GM18867 (cell line): Measurements from ENCODE around the gene SEC24B.

ENCODE experiments used
- ATAC-seq: cut with Tn5 transposase; IDR thresholded peaks from one replicate; pipeline ENCODE4 v1.9.1; 2021; ENCODE audit warnings: mild to moderate bottlenecking, moderate library complexity; ENCODE audit not compliant: unreplicated experiment

SEC24B gene

DNA sequence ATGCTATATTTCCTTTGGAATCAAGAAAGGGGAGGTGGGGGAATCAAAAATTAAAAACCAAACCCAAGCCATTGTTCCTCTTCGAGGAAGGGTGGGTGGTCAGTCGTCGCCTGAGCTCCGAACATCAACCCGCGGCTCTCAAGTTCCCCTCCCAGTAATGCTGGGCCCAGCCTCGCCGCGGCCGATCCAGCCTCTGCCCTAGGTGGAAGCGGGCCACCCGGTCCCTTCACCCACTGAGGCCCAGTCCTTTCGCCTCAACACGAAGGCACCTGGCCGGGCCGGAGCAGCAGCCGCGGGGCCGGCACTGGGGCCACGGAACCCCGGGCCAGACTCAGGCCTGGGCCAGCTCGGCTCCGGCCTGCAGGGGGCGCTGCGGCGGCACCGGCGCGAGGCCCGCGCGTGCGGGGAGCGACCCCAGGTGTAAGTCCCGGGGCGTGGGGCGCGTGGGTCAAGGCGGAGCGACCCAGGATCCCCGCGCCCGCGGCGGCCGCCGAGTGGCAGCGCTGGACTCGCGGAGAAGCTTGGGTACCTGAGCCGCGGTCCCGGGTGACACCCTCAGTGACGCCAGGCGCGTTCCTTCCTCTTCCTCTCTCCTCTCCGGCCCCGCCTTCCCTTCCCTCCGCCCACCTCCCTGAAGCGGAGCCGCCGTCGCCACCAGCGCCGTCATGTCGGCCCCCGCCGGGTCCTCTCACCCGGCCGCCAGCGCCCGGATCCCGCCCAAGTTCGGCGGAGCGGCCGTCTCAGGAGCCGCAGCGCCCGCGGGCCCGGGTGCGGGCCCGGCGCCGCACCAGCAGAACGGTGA is at the start of gene SEC24B:
Gene SEC24B (plus strand): TSS at position 611 of the 802 bp plus-strand sequence. CDS start 55 bp downstream, at position 666.
- peak; percentile 94 for ATAC-seq

DNA sequence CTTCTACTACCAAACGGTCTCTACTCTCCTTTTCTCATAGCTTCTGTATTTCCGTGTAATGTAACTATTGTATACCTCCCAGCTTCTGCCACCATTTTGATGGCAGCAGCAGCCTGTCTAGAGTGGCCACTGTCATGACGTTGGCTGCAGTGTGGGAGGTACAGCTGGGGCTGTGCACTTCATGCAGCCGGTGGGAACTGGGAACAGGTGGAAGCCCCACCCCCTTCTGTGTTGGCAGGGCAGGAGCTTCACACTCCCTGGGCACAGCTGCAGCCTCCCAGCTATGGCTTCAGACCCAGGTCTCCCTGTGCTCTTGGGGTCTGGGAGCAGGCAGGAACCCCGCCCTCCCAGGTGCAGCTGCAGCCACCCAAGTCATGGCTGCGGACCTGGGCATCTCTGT is 49.8 kb upstream of the SEC24B start:
- ATAC-seq, result no peak

DNA sequence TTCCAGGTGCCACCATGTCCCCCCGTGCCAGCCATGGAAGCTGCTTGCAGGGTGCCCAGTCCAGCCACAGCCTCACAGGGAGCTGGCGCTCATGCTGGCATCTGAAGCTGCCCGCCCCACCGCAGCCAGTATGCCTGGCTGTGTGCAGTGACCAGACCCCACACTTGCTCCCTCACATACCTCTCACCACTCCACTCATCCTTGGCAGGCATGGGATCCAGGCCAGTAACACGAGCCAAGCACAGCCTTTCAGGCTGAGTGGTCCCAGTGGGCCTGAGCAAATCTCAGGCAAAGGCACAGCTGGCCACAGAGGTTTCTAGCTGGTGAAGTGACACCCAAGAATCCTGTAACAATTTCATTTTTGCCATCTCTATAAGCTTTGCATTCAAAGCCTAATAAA is 48.4 kb upstream of the SEC24B start:
- ATAC-seq, result no peak

DNA sequence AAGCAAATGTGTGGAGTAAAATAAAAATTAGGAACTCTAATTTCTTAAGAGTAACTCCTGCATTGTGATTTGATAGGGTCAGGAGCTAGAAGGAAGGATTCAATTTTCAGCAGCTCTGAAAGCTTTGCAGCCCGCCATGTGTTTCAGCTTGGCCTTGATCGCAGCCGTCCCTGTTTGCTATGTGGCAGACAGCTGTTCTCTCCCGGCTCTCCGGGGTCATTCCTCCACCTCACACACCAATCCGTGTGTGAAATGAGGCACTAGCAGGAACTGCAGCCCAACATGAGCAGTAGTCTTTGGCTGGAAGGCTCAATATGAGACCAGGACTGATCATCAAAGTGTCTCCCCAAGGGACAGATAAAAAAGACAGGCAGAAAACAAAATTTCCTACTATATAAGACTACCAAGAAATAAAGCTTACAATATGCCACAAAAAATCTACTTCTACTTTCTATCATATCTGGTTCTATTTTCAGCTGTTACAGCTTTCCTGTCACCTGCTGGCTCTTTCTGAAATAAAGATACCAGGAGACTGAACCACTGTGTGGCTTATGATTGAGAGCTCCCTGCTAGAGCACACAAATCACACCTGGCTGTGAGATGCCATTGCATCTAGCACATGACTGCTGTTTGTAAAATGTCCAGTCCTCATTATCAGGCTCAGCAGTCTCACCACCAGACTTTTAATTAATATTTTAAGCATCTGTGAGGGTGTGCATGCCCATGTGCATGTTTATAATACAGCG is 44.1 kb upstream of the SEC24B start:
- peak; percentile 80 for ATAC-seq

- ATAC-seq, result peak; percentile 54
These were observed 43.4 kb upstream of the SEC24B start for GRCh38 chr4:109390115-109390768.

GRCh38 chr4:109395694-109396093 is 37.9 kb upstream of the SEC24B start:
- ATAC-seq, result no peak

- ATAC-seq, result no peak
These were observed 34.7 kb upstream of the SEC24B start for GRCh38 chr4:109398928-109399327.

GRCh38 chr4:109406337-109406931 is 27.2 kb upstream of the SEC24B start:
- peak; percentile 90 for ATAC-seq

- ATAC-seq, result no peak
These were observed 26.4 kb upstream of the SEC24B start for GRCh38 chr4:109407027-109407737.

- no peak for ATAC-seq
These were observed 24.9 kb upstream of the SEC24B start for GRCh38 chr4:109408711-109409110.

DNA sequence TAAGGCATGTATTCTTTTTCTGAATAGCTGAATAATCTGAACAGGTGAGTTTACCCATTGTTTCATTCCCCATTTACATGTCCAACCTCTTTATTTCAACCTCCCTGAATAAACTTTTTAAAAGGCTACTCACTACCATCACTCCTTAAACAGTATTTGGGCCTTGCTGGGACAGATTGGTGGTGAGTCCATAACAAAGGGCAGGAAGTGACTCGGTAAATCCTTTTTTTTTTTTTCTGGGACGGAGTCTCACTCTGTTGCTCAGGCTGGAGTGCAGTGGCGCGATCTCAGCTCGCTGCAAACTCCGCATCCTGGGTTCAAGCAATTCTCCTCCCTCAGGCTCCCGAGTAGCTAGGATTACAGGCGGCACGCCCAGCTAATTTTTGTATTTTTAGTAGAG is 23.4 kb upstream of the SEC24B start:
- ATAC-seq, result no peak

GRCh38 chr4:109410776-109411175 is 22.8 kb upstream of the SEC24B start:
- ATAC-seq, result no peak

- no peak for ATAC-seq
These were observed 21.7 kb upstream of the SEC24B start for GRCh38 chr4:109411964-109412363.

DNA sequence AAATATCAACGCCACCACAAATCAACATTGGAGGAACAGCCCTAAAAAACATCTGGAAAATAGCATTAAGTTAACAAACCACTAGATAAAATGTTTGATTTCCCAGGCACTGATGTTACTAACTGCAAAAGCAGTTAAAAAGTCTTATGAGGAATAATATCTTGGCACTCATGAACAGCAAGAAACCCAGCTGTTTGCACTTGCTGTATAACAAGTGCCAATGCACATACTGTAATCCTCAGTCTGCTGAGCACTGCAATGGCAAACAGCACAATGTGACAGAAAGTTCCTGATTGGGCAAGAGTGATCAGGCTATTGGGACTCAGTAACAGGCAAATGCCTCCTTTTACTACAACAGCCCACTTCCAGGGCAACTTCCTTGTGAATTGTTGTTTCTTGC is 20.8 kb upstream of the SEC24B start:
- ATAC-seq, result no peak

GRCh38 chr4:109414938-109415337 is 18.7 kb upstream of the SEC24B start:
- no peak for ATAC-seq

- ATAC-seq, result no peak
These were observed 15.0 kb upstream of the SEC24B start for GRCh38 chr4:109418588-109418987.

DNA sequence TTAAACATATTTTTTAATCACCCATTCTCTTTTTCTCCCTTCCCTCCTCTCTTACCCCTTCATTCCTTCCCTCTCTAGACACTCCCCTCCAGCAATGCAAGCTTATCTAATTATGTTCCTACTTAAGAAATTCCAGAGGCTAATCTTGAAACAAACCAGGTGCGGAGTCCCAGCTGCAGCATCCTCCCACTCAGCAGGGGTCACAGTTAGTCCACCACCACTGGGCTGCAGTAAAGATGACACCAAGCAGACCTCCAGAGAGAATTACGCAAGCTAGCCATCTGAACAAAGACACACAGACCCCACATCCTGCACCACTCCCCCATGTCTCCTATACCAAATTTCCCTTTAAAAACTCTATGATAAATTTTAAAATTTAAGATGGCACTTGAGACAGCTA is 13.9 kb upstream of the SEC24B start:
- ATAC-seq, result no peak

DNA sequence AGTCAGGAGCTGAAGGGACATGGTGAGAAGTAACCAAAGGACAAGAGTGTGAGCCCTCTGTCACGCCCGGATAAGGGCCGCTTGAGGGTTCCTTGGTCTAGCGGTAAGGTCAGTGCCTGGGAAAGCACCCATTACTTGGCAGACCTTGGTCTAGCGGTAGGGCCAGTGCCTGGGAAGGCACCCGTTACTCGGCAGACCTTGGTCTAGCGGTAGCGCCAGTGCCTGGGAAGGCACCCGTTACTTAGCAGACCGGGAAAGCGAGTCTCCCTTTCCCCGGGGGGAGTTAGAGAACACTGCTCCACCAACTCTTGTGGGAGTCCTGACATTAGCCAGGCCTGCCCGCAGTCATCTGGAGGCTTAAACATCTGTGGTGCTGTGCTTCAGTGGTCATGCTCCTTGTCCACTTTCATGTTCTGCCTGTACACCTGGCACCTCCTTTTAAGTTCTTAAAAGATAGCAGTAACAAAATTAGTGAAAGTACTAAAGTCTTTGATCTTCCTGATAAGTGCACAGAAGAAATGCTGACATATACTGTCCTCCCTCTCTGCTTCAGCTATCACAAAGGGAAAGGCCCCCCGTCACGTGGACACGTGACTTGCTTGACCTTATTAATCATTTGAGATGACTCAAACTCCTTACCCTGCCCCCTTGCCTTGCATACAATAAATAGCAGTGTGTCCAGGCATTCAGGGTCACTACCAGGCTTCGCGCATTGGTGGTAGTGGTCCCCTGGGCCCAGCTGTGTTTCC is 9.3 kb upstream of the SEC24B start:
- ATAC-seq, result peak; percentile 45

- ATAC-seq, result no peak
These were observed 8.2 kb upstream of the SEC24B start for GRCh38 chr4:109425405-109425804.

- no peak for ATAC-seq
These were observed 4.1 kb upstream of the SEC24B start for GRCh38 chr4:109429545-109429944.
